ENCODE data around the gene INPP4B.

INPP4B gene

GRCh38 chr4:142435599-142436235 lies 410.4 kb downstream of the INPP4B start:
- no peak for TF ChIP-seq CTCF (IDR thresholded peaks at IDR 0.05; ENCODE audit: insufficient read depth, low read depth, low read length, missing control alignments)

GRCh38 chr4:142434519-142435224 lies 411.4 kb downstream of the INPP4B start:
- no peak overlapping the region for H3K4me3 ChIP-seq (ENCODE audit: low read length)
- no peak for DNase-seq (ENCODE audit: low read depth)
- TF ChIP-seq CTCF (IDR thresholded peaks at IDR 0.05; ENCODE audit: insufficient read depth, low read depth, low read length, missing control alignments), result no peak

More at GRCh38 chr4:142435599-142436235, 410.4 kb downstream of the INPP4B start:
- no peak overlapping the region for H3K4me3 ChIP-seq (ENCODE audit: low read length)
- DNase-seq (ENCODE audit: low read depth), result no peak

- DNase-seq (ENCODE audit: low read depth), result no peak
- H3K4me3 ChIP-seq (ENCODE audit: low read length), result no peak overlapping the region
- TF ChIP-seq CTCF (IDR thresholded peaks at IDR 0.05; ENCODE audit: insufficient read depth, low read depth, low read length, missing control alignments), result no peak
These were observed 417.4 kb downstream of the INPP4B start for GRCh38 chr4:142428715-142429114.

- no peak overlapping the region for H3K4me3 ChIP-seq (ENCODE audit: low read length)
- no peak for TF ChIP-seq CTCF (IDR thresholded peaks at IDR 0.05; ENCODE audit: insufficient read depth, low read depth, low read length, missing control alignments)
- DNase-seq (ENCODE audit: low read depth), result no peak
These were observed 418.6 kb downstream of the INPP4B start for GRCh38 chr4:142427456-142427855.

- no peak for TF ChIP-seq CTCF (IDR thresholded peaks at IDR 0.05; ENCODE audit: insufficient read depth, low read depth, low read length, missing control alignments)
- H3K4me3 ChIP-seq (ENCODE audit: low read length), result no peak overlapping the region
- no peak for DNase-seq (ENCODE audit: low read depth)
These were observed 422.2 kb downstream of the INPP4B start for GRCh38 chr4:142423861-142424260.

- no peak for TF ChIP-seq CTCF (IDR thresholded peaks at IDR 0.05; ENCODE audit: insufficient read depth, low read depth, low read length, missing control alignments)
- DNase-seq (ENCODE audit: low read depth), result no peak
- no peak overlapping the region for H3K4me3 ChIP-seq (ENCODE audit: low read length)
These were observed 425.6 kb downstream of the INPP4B start for GRCh38 chr4:142420311-142421095.
